GM18499 (cell line): ENCODE results near the gene TTYH3.

Source experiments
- ATAC-seq: cut with Tn5 transposase; IDR thresholded peaks from one replicate; pipeline ENCODE4 v1.9.1; 2021; ENCODE audit warnings: moderate number of reproducible peaks; ENCODE audit not compliant: insufficient read depth, unreplicated experiment

TTYH3 gene

GRCh38 chr7:2698581-2699288 lies 66.9 kb downstream of the TTYH3 start:
- peak; percentile 98 for ATAC-seq

DNA sequence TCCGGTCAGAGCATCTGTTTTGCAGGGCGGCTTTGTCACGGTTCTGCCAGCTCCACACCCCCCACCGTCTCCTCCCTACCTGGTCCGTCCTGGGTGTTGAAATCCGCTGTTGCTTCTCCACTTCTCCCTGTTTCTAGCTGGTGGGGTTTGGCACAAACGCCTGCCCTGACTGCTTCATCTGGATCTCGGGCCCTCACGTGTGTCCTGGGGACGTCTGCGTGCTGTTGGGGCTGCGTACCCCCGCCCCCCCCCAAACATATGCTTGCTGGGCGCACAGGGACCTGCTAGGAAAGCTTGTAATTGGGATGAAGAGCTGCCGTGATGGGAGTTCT lies 67.5 kb downstream of the TTYH3 start:
- no peak for ATAC-seq

GRCh38 chr7:2700141-2700850 lies 68.5 kb downstream of the TTYH3 start:
- no peak for ATAC-seq

DNA sequence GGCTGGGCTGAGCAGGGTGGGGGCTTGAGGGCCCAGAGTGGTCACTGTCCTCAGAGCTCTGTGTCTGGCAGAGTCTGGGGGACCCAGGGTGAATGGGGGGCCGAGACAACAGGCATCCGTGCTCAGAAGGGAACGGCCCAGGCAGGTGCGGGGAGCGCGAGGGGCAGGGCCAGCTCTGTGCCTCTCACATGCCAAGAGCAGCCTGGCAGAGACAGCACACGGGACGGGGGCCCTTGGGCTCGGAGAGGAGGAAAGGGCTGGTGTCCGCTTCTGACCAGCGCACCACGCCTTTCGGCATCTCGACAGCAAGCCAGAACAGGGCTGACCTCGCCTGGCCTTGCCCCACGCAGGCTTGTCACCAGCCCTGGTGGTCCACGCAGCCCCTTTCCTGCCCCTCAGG lies 69.6 kb downstream of the TTYH3 start:
- ATAC-seq: no peak

DNA sequence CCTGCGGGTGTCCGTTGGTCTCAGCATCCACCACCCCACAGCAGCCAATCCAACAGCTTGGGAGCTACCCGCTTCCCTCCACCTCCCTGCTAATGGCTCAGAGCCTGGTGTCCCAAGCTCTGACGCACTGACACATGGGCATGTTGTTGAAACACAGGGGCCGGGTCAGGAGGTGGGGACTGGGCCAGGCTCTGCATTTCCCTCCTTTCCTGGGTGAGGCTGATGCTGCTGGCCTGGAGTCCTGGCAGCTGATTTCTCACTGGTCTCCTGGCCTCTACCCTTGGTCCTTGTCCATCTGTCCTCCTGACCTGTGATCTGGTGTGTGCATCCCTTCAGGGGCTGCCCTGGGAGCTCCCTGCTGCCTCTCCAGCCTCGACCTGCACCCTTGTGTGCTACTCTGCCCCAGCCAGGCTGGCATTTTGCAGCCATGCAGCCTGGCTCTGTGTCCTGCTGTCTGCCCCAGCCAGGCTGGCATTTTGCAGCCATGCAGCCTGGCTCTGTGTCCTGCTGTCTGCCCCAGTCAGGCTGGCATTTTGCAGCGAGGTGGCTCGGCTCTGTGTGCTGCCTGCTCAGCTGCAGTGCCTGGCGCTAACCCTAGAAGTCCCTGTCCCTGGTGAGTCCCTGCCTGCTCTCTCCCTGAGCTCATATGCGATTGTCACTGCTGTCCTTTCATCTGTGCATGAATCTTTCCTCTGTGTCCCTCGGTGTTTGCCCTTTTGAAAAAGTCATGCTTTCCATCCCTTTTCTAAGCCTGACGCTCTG lies 70.2 kb downstream of the TTYH3 start:
- ATAC-seq: no peak

GRCh38 chr7:2702594-2702957 lies 70.8 kb downstream of the TTYH3 start:
- ATAC-seq: no peak

DNA sequence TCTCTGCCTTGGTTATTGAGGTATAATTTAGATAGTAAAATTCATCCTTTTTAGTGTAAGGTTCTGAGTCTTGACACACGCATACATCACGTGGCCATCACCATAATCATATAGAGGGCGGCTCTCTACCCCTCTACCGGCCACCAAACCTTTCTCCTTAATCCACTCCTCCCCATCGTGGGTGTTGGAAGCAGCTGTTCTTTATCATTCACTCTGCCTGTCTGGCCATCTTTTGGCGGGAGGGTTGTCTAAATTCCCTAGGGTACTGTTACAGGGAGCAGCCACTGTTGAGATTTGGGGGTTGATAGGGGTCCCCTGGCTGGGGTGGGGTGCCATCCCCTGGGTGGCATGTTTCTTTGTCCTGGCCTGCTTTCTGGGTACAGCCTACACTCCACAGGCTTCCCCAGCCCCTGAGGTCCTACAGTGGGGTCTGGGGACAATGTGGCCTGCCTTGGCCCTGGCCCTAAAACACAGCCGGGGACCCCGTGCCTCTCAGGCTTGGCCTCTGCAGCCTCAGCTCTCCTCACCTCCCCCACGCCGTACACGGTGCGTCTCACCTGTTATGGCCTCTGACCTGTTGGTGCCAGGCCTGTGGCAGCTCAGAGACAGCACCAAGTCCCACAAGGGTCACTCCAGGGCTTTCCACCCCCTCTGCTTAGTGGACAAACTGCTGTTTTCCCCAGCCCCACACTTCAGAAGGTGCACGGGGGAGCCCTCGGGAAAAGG lies 73.7 kb downstream of the TTYH3 start:
- no peak for ATAC-seq

DNA sequence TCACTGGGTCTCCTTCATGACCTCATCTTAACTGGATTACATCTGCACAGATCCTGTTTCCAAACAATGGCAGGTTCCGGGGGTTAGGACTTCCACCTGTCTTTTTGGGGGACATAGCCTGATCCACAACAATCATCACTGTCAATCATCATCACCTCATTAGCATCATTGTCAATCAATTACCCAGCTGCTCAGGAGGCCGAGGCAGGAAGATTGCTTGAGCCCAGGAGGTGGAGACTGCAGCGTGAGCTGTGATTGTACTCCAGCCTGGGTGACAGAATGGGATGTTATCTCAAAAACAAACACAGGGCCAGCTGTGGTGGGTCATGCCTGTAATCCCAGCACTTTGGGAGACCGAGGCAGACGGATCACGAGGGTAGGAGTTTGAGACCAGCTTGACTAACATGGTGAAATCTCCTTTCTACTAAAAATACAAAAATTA lies 74.9 kb downstream of the TTYH3 start:
- ATAC-seq: no peak

- no peak for ATAC-seq
Observed at GRCh38 chr7:2707481-2707880, 75.7 kb downstream of the TTYH3 start.

DNA sequence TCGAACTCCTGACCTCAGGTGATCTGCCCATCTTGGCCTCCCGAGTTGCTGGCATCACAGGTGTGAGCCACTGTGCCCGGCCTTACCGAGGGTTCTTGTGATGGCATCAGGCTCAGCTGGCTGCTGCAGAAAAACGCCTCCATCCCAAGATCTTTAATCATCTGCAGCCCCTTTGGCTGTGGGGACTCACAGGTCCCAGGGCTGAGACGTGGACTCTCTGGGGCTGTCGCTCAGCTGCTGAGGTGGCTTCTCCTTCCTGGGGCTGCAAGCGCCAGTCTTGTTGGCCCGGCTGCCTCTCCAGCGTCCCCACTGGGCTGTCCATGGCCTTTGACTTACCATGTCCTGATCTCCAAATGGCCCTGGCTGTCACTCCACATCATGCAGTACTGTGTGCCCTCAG lies 76.3 kb downstream of the TTYH3 start:
- no peak for ATAC-seq

DNA sequence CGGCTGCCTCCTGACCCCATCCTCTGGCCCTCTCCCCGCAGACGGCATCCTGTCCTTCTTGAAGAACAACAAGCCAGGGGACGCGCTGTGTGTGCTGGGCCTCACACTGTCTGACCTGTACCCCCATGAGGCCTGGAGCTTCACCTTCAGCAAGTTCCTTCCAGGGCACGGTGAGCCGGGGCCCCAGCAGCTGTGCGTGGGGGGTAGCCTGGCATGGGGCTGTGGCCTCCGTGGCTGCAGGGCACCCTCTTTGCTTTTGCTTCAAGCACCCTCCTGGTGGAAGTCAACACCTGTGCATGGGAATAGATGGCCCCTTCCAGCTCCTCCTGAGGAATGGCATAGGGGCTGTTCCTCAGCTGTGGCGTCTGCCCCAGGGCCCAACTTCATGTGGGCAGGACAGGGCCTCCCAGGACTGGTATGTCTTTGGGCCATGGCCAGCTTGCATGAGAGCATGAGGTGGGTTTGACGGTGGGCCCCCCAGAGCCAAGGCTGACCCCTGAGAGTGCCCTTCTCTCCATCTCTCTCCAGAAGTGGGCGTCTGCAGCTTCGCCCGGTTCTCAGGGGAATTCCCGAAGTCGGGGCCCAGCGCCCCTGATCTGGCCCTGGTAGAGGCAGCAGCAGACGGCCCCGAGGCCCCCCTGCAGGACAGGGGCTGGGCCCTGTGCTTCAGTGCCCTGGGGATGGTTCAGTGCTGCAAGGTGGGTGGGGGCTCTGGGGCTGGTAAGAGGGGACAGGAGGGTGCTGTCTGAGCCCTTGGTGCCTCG lies 76.9 kb downstream of the TTYH3 start:
- no peak for ATAC-seq

DNA sequence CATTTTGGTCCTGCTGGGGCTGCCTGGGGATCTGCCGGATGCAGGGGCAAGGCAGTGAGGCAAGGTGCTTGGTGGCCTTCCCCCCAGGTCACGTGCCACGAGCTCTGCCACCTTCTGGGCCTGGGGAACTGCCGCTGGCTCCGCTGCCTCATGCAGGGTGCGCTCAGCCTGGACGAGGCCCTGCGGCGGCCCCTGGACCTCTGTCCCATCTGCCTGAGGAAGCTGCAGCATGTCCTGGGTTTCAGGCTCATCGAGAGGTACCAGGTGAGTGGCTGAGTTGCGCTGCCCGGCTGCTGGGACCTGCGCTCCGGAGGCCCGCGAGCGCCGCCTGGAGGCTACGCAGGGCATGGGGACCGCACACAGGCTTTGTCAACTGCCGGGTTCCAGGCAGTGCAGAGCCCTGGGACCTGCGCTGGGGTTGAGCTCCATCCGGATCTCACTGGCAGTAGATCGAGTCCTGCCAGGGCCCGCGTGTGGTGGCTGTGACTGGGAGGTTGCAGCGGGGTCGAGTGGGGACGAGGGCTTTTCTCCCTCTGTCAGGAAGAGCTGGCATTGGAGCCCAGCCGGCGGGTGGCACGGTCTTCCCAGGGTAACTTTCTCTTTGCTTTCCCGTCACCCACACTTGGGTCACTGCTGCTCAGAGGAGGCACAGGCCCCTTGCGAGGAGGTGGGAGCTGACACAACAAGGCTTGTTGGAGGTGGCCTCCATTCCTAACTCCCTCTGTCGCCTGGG lies 77.9 kb downstream of the TTYH3 start:
- ATAC-seq: no peak

- ATAC-seq: no peak
Observed at GRCh38 chr7:2710286-2710655, 78.5 kb downstream of the TTYH3 start.

GRCh38 chr7:2710901-2711551 lies 79.2 kb downstream of the TTYH3 start:
- ATAC-seq: no peak

DNA sequence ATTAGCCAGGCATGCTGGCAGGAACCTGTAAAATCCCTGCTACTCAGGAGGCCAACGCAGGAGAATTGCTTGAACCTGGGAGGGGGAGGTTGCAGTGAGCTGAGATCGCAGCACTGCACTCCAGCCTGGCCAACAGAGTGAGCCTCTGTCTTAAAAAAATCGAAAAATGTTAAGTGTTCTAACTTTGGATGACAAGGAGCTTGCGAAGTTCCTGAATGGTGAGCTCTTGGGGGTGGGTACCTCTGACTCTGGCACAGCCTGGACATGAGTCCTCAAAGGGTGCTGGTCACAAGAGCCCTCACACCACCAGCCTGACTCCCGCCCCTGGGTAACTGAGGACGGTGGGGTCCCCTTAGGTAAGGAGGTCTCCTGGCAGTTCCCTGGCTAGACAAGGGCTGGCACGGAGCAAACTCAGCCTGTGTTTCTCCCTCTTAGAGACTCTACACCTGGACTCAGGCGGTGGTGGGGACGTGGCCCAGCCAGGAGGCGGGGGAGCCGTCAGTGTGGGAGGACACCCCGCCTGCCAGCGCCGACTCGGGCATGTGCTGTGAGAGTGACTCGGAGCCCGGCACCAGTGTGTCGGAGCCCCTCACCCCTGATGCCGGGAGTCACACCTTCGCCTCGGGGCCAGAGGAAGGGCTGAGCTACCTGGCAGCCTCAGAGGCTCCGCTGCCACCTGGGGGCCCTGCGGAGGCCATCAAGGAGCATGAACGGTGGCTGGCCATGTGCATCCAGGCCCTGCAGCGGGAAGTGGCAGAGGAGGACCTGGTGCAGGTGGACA lies 80.3 kb downstream of the TTYH3 start:
- no peak for ATAC-seq

DNA sequence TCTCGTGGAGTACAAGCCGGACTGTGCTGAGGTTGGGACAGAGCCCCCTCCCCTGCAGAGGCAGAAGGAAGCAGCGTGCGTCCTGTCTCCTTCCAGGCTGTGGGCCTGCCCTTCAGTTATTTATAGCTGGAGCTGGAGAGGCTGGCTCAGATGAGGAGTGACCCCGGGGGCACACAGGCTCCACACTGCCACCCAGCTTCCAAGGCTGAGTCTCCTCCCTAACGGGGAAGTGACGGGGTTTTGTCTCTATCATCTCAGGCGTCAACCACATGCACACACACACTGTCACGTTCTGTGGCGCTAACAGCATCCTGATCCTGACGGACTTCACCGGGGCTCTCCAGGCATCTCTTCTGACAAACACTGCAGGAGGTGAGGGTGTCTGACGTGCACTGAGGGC lies 81.6 kb downstream of the TTYH3 start:
- ATAC-seq: no peak

- ATAC-seq: no peak
Observed at GRCh38 chr7:2713978-2714377, 82.2 kb downstream of the TTYH3 start.
